Adrenal gland (tissue), 5 donors: ENCODE results near the gene ATP6V0D1.

Experiments
- CTCF ChIP-seq, 6 experiments: fragments of 450-650 bp in 4 of 6; fragments of 200-600 bp in 2 of 6; sonication (generic) in 1 of 6; IDR thresholded peaks; 1 replicate in 5 of 6; 2 replicates in 1 of 6; pipeline versions ENCODE4 v1.5.1 to v1.8.0; 2016 to 2021; ENCODE audit warnings: antibody characterized with exemption in 6 of 6, mild to moderate bottlenecking in 2 of 6, moderate library complexity in 1 of 6
- POLR2A ChIP-seq, 2 donors: fragments of 450-650 bp; IDR thresholded peaks; one replicate each; pipeline ENCODE4 v1.6.1; 2017; ENCODE audit warnings: antibody characterized with exemption in 2 of 2, mild to moderate bottlenecking in 2 of 2, moderate library complexity in 1 of 2
- donor health status: DM: no; HTN: no; CAD: no.

- TF ChIP-seq POLR2A (IDR thresholded peaks at IDR 0.05) (no peak), CTCF (IDR thresholded peaks at IDR 0.05) (peak; percentile 52 to 81 (median 75))
These were observed 33.4 kb upstream of the ATP6V0D1 start for GRCh38 chr16:67514382-67514828.
